Measurements from ENCODE around the gene FBXO22.

DNA sequence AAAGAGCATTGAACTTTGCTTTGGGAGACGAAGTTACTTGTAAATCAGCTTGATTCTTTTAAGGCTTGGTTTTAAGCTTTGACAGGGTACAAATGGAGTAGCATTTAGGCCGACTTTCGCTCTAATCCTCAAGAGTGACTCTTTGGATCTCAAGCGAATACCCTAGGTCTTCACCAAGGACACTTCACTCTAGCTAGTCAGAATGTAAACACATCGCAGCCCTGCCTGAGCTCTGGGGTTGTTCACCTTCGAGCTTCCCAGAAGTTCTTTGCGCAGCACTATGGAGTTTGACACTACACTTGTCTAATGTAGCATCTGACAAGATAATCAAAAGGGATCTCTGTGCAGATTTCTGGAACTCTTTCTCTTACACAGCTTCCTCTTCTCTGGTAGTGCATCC, 86.2 kb downstream of the FBXO22 start:
- TF ChIP-seq, protein P1, sequence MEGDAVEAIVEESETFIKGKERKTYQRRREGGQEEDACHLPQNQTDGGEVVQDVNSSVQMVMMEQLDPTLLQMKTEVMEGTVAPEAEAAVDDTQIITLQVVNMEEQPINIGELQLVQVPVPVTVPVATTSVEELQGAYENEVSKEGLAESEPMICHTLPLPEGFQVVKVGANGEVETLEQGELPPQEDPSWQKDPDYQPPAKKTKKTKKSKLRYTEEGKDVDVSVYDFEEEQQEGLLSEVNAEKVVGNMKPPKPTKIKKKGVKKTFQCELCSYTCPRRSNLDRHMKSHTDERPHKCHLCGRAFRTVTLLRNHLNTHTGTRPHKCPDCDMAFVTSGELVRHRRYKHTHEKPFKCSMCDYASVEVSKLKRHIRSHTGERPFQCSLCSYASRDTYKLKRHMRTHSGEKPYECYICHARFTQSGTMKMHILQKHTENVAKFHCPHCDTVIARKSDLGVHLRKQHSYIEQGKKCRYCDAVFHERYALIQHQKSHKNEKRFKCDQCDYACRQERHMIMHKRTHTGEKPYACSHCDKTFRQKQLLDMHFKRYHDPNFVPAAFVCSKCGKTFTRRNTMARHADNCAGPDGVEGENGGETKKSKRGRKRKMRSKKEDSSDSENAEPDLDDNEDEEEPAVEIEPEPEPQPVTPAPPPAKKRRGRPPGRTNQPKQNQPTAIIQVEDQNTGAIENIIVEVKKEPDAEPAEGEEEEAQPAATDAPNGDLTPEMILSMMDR (IDR thresholded peaks at IDR 0.05; ENCODE audit: low read depth, low read length): no peak
- TF ChIP-seq POLR2A (IDR thresholded peaks at IDR 0.05; ENCODE audit: extremely low read depth, insufficient read length): no peak

Measured in NB4 (cell line).